ENCODE results near the gene TBC1D5. TPM values are rescaled to one million over a fixed set of nuclear protein-coding genes. Genes with fewer than 3 reads are reported as not detected.

TBC1D5 gene
- total RNA-seq, 4 donors from 2014 or later, result 51.9 to 66.8 (median 60.1) TPM

GRCh38 chr3:17339132-17339575 lies 403.3 kb downstream of the TBC1D5 start:
- intact Hi-C loops (cut with DNase I; ENCODE audit: low total_unique reads), result no loop called here
- WGBS, 2 donors, result 65 to 81% methylated on average over 6 of the region's 6 CpGs
- no peak for TF ChIP-seq POLR2A (IDR thresholded peaks at IDR 0.05)
- TF ChIP-seq CTCF (IDR thresholded peaks at IDR 0.05), result no peak
- H3K4me3 ChIP-seq (ENCODE audit: low read depth, poor library complexity, severe bottlenecking), result no peak overlapping the region
- DNase-seq (ENCODE audit: low spot score in 2 of 2), result no peak

- 27 to 33% methylated on average over 3 of the region's 3 CpGs for WGBS, 2 donors
- intact Hi-C loops (cut with DNase I; ENCODE audit: low total_unique reads), result no loop called here
- no peak for DNase-seq (ENCODE audit: low spot score in 2 of 2)
- no peak overlapping the region for H3K4me3 ChIP-seq (ENCODE audit: low read depth, poor library complexity, severe bottlenecking)
- TF ChIP-seq POLR2A (IDR thresholded peaks at IDR 0.05), result no peak
- no peak for TF ChIP-seq CTCF (IDR thresholded peaks at IDR 0.05)
These were observed 406.1 kb downstream of the TBC1D5 start for GRCh38 chr3:17336291-17336690.

- intact Hi-C loops (cut with DNase I; ENCODE audit: low total_unique reads), result no loop called here
- no peak for TF ChIP-seq CTCF (IDR thresholded peaks at IDR 0.05)
- TF ChIP-seq POLR2A (IDR thresholded peaks at IDR 0.05), result no peak
- no peak overlapping the region for H3K4me3 ChIP-seq (ENCODE audit: low read depth, poor library complexity, severe bottlenecking)
- 91 to 92% methylated on average over 2 of the region's 2 CpGs for WGBS, 2 donors
- no peak for DNase-seq (ENCODE audit: low spot score in 2 of 2)
These were observed 408.5 kb downstream of the TBC1D5 start for GRCh38 chr3:17333893-17334292.

- no peak for DNase-seq (ENCODE audit: low spot score in 2 of 2)
- WGBS, 2 donors, result 70% methylated on average over 1 of the region's 1 CpG
- H3K4me3 ChIP-seq (ENCODE audit: low read depth, poor library complexity, severe bottlenecking), result no peak overlapping the region
- intact Hi-C loops (cut with DNase I; ENCODE audit: low total_unique reads), result no loop called here
- no peak for TF ChIP-seq POLR2A (IDR thresholded peaks at IDR 0.05)
- no peak for TF ChIP-seq CTCF (IDR thresholded peaks at IDR 0.05)
These were observed 409.0 kb downstream of the TBC1D5 start for GRCh38 chr3:17333446-17333845.

GRCh38 chr3:17330660-17331059 lies 411.8 kb downstream of the TBC1D5 start:
- H3K4me3 ChIP-seq (ENCODE audit: low read depth, poor library complexity, severe bottlenecking), result no peak overlapping the region
- TF ChIP-seq POLR2A (IDR thresholded peaks at IDR 0.05), result no peak
- TF ChIP-seq CTCF (IDR thresholded peaks at IDR 0.05), result no peak
- no peak for DNase-seq (ENCODE audit: low spot score in 2 of 2)
- intact Hi-C loops (cut with DNase I; ENCODE audit: low total_unique reads), result no loop called here

DNA sequence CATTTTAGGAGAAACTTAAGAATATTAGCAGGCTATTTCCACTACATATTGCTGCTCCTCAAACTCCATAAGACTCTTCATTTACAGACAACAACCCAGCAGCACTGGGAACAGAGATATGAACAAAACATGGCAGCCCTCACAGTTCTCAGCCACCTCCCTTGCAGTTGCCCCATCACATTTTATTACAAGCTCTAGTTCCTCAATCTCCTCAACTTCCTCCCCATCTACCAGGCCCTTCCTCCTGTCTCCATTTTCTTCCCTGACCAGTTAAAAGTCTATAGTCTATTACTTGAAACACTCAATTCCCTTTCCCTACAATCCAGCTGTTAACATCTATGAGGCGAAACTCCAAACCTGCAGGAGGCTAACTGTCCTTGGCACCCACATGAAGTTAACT lies 412.5 kb downstream of the TBC1D5 start:
- TF ChIP-seq CTCF (IDR thresholded peaks at IDR 0.05) (no peak), POLR2A (IDR thresholded peaks at IDR 0.05) (no peak)
- 100% methylated on average over 1 of the region's 1 CpG for WGBS, 2 donors
- no peak for DNase-seq (ENCODE audit: low spot score in 2 of 2)
- intact Hi-C loops (cut with DNase I; ENCODE audit: low total_unique reads), result no loop called here
- H3K4me3 ChIP-seq (ENCODE audit: low read depth, poor library complexity, severe bottlenecking), result no peak overlapping the region
